LNCAP (cell line): Measurements from ENCODE around the gene INPP5E.

Source experiments
- TF ChIP-seq, protein P1 (sequence below): fragments of 450-650 bp; IDR thresholded peaks from 2 replicates; pipeline ENCODE4 v1.5.1; 2017; ENCODE audit warnings: mild to moderate bottlenecking

INPP5E gene

DNA sequence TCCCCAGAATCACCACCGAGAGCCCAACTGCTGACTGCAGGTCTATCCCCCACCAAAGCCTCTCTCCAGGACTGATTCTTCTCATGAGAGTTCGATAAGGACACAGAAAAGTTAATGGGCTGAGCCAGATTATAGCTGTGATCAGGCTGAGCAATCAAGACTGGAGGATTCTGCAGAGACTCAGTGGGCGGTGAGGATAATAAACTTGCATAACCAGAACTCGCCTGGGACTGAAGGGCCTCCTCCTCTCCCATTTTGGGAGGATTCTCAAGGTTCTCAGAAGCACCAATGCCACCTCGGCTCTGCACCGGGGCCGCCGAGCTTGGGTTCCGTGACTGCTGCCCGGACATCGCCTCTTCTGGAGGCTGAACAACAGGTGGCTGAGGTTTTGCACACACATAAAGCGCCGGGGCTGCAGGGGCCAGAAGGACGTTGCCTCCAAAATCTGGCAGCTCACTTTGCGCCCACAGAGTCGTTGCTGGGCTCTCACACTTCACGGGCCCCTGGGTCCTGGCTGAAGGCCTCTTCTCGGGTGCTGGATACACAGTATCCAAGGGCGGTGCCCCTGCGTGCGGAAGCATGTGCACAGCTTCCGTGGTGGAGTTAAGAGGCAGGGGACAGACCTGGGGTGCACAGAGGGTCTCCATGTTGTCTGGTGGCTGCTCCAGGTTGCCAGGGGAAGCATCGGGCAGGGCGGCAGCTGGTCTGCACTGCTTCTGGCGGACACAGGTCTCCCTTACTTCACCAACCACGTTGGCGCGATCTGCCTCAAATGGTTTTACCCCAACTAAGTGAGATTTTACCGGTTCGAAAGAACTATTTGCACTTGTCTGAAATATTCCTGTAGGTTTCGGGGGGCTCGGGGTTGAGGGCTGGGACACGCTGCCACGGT, 35.6 kb upstream of the INPP5E start:
- TF ChIP-seq, protein P1, sequence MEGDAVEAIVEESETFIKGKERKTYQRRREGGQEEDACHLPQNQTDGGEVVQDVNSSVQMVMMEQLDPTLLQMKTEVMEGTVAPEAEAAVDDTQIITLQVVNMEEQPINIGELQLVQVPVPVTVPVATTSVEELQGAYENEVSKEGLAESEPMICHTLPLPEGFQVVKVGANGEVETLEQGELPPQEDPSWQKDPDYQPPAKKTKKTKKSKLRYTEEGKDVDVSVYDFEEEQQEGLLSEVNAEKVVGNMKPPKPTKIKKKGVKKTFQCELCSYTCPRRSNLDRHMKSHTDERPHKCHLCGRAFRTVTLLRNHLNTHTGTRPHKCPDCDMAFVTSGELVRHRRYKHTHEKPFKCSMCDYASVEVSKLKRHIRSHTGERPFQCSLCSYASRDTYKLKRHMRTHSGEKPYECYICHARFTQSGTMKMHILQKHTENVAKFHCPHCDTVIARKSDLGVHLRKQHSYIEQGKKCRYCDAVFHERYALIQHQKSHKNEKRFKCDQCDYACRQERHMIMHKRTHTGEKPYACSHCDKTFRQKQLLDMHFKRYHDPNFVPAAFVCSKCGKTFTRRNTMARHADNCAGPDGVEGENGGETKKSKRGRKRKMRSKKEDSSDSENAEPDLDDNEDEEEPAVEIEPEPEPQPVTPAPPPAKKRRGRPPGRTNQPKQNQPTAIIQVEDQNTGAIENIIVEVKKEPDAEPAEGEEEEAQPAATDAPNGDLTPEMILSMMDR: no peak

DNA sequence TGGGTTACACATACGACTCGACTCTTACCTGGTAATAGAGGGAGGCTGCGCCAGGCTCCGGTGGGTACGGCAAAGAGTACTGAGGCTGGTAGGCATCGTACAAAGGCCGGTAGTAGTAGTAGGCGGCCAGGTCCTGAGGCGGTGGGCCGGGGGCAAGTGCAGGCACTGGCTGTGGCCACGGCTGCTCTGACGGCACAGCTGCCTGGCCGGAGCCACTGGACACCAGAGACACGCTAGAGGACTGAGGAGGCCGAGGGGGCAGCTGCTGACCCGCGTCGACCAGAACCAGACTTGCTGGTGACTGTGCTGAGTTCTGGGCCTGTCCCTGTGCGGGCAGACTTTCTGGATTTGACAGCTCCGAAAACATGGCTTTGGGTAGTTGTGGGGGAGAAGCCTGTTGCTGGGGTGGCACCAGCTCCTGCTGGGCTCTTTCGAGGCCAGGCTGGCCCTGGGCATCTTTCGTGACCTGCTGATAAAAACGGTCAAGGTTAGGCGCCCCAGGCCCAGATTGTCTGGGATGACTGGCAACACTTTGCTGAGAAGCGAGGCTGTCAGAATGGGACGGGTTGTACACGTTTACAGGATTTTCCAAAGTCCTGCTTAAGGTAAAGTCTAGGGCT, 34.5 kb upstream of the INPP5E start:
- TF ChIP-seq, protein P1: no peak

DNA sequence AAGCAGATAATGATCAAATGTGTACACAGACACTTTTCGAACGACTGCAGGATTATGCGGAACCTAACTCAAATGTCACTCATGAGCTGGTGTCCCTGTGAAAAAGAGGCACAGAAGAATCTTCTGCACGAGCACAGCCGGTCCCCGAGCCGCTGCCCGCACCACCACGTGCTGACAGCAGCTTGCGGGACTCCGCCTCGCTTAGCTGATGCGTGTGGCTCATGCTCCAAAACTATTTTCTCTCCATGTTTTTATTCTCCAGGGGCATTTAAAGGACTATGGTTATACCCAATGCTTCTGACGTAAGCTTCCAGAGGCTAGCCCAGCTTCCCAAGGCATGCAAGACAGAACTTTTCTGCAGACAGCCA, 33.7 kb upstream of the INPP5E start:
- TF ChIP-seq, protein P1: no peak

DNA sequence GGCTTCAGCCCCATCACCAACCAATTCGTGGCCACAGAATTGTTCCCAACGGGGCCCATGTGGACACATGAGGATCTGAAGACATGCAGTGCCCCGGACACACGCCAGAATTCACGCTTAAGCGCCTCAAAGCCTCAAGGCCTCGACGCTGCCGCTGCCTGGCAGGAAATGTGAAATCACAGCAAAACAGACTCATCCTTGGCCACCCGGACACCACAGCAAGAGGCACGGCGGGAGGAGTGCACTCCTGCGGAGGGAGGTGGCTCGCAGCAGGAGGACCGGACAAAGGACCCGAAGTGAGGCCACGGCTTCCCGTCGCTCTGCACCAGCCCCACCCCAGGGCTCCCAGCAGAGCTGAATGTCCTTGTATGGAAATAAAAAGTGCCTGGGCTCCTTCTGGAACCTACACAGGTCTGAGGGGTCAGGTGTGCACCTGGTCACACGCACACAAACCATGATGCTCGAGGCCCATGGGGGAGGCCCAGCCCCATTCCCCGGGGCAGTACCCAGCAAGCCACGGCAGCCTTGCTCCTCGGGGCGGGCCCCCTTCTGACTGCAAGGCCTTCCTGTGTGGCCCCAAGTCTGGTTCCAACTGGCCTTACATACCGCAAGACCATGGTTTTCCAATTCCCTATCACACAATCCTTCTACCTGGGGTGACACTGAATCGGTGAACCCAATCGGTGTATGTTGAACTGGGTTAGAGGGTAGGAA, 33.2 kb upstream of the INPP5E start:
- TF ChIP-seq, protein P1: no peak

DNA sequence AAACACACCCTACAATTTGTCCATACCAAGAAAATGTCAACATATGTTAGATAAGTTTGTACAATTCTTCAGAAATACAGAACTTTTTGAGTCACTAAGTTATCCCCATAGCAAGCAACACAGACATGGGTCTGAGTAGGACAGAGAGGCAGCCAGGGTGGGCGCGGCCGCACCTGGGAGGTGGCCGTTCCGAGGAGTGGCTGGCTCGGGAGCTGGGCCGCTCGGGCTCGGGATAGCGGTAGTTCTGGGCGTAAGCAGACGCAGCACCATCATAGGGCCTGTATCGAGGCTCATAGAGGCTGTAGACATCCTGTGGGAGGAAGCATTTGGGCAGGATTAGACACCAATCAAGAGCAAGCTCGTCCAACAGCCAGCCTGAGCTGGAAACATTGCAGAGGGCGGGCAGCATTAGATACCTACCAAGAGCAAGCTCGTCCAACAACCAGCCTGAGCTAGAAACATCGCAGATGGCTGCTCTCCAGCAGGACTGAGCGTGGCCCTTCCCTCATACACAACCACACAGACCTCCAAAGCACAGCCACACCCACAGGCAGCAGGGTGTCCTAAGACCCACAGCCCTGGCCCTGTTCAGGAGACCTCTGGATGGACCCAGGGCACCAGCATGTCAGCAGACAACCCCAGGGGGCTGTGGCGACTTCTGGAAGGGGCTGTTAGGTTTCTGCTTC, 32.3 kb upstream of the INPP5E start:
- TF ChIP-seq, protein P1: no peak

DNA sequence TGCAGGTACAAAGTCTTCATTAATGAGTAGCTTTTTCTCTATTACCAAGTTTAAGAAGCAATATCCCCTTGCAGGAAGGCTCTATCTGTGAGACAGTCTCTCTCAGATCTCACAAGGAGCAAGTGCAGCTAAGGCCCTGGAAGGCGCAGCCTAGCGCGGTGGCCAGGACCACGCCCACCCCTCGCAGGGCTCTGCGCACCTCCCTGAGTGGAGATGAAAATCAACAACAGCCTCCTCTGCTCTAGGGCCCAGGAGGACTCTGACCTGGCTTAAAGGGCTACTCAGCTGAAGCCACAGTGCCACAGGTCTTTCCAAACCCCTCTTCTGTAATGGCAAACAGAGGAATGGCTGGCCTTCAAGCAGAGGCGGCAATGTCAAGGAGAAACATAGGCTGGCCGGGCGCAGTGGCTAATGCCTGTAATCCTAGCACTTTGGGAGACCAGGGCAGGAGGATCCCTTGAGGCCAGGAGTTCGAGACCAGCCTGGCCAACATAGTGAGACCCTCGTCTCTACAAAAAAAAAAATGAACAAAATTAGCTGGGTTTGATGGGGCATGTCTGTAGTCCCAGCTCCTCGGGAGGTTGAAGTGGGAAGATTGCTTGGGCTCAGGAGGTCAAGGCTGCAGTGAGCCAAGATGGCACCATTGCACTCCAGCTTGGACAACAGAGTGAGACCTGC, 31.3 kb upstream of the INPP5E start:
- TF ChIP-seq, protein P1: no peak

DNA sequence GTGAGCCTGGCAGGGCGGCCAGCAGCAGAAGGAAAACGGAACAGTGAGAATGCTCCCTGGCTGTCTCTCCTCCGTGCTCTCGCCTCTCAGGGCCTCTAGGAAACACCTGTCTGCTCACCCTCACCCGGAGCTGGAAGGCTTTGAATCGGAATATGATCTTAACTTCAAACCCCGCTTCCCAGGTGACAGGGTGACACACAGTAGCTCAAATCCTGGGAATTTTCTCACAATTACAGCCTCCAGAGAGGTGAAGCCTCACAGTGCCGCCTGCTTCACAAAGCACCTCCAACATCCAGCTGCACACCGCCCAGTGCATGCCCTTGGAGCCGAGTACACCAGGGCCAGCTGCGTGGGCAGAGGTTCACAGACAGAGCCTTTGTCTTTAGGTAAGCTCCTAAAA, 30.7 kb upstream of the INPP5E start:
- TF ChIP-seq, protein P1: no peak
